A673 (cell line): Measurements from ENCODE around the gene MN1. TPM values are rescaled to one million over a fixed set of nuclear protein-coding genes. Genes with fewer than 3 reads are reported as not detected.

Experiments used
- BruUV-seq: library from RNA; stranded (reverse); fragments of 400-500 nt; replicated peaks from 2 replicates; lab custom pipeline; 2021; lab: Mats Ljungman, UMichigan
- CTCF ChIA-PET: fragments of 300-600 bp; sonication (Branson Sonifier 250); formaldehyde crosslinking; loops from one replicate; lab custom pipeline; 2022; ENCODE audit warnings: antibody characterized with exemption; lab: Charles Lee
- POLR2A ChIA-PET: fragments of 300-600 bp; sonication (Branson Sonifier 250); formaldehyde crosslinking; loops from one replicate; lab custom pipeline; 2022; ENCODE audit warnings: antibody characterized with exemption; ENCODE audit not compliant: low non-redundant PET; lab: Charles Lee
- DNase-seq: peaks from one replicate; pipeline ENCODE4 v3.0.0-alpha.2; 2015; ENCODE audit warnings: low spot score
- H3K27ac ChIP-seq: fragments of 200-600 bp; sonication (generic); 2 replicates; pipeline ENCODE4 v1.5.1; 2016; ENCODE audit warnings: mixed run types, low read depth, mild to moderate bottlenecking, mixed read lengths, antibody characterized with exemption, low read length; ENCODE audit not compliant: poor library complexity, severe bottlenecking
- H3K27me3 ChIP-seq: fragments of 200-600 bp; sonication (generic); replicated peaks from 2 replicates; pipeline ENCODE4 v1.6.1; 2017; ENCODE audit warnings: mixed run types, low read depth, mild to moderate bottlenecking, mixed read lengths, antibody characterized with exemption, low read length; ENCODE audit not compliant: insufficient read depth, poor library complexity
- H3K36me3 ChIP-seq: fragments of 200-600 bp; sonication (generic); 2 replicates; pipeline ENCODE4 v1.6.1; 2016; ENCODE audit warnings: mixed run types, mild to moderate bottlenecking, mixed read lengths, antibody characterized with exemption, low read length; ENCODE audit not compliant: insufficient read depth, poor library complexity, severe bottlenecking
- H3K4me1 ChIP-seq: fragments of 200-600 bp; sonication (generic); 2 replicates; pipeline ENCODE4 v1.6.1; 2017; ENCODE audit warnings: mixed run types, mild to moderate bottlenecking, mixed read lengths, antibody characterized with exemption, low read length; ENCODE audit not compliant: insufficient read depth, poor library complexity, severe bottlenecking
- H3K4me3 ChIP-seq: fragments of 200-600 bp; sonication (generic); 2 replicates; pipeline ENCODE4 v1.5.1; 2016; ENCODE audit warnings: low read depth, mixed run types, mild to moderate bottlenecking, mixed read lengths, low read length; ENCODE audit not compliant: poor library complexity, severe bottlenecking
- H3K9me3 ChIP-seq: fragments of 200-600 bp; sonication (generic); 2 replicates; pipeline ENCODE4 v1.6.1; 2016; ENCODE audit warnings: mixed run types, low read depth, mild to moderate bottlenecking, mixed read lengths, antibody characterized with exemption, low read length; ENCODE audit not compliant: poor library complexity, severe bottlenecking
- CTCF ChIP-seq: fragments of 300-800, 200-600 bp; sonication (generic); conservative IDR thresholded peaks from 2 replicates; pipeline ENCODE4 v1.5.1; 2017; ENCODE audit warnings: low read depth, mild to moderate bottlenecking, antibody characterized with exemption, low read length, moderate library complexity, mixed read lengths
- EZH2 ChIP-seq: fragments of 200-600 bp; sonication (generic); IDR thresholded peaks from 2 replicates; pipeline ENCODE4 v1.6.1; 2017; ENCODE audit warnings: borderline replicate concordance, low read depth, mild to moderate bottlenecking, mixed read lengths, antibody characterized with exemption, low read length; ENCODE audit not compliant: poor library complexity, severe bottlenecking
- intact Hi-C: fragments of 100-400 bp; cut with micrococcal nuclease; formaldehyde crosslinking; loops from one replicate; pipeline ENCODE4 v1.10.0; 2022; ENCODE audit not compliant: unreplicated experiment
- total RNA-seq: library from RNA; stranded (reverse); gene quantifications from 2 replicates; pipeline ENCODE4 v1.2.3, GENCODE V29; 2021

MN1 gene
- total RNA-seq, 1 experiment from 2014 or later, result 8.4 TPM

GRCh38 chr22:27839057-27839660 is 37.6 kb upstream of the MN1 start:
- Histone ChIP-seq H3K4me1 (peaks cover 44% of the 10 kb centered on the region), H3K27ac (no peak overlapping the region), H3K36me3 (no peaks in the 10 kb centered on the region), H3K27me3 (no peaks in the 10 kb centered on the region), H3K4me3 (no peak overlapping the region), H3K9me3 (peaks cover 9% of the 10 kb centered on the region)
- TF ChIP-seq CTCF, result no peak
- no peak for TF ChIP-seq EZH2
- ChIA-PET CTCF (no interaction called here), POLR2A (no interaction called here)
- DNase-seq, result peak; percentile 24
- no TSS peak for BruUV-seq
- intact Hi-C loops, result no loop called here

- peaks cover 9% of the 10 kb centered on the region for H3K9me3 ChIP-seq
- ChIA-PET CTCF (no interaction called here), POLR2A (no interaction called here)
- H3K27me3 ChIP-seq, result no peaks in the 10 kb centered on the region
- peaks cover 21% of the 10 kb centered on the region for H3K4me1 ChIP-seq
- no peak for TF ChIP-seq CTCF
- no peak for TF ChIP-seq EZH2
- H3K27ac ChIP-seq, result peak overlapping the region; percentile 9
- intact Hi-C loops, result no loop called here
- DNase-seq, result peak; percentile 89
- no peaks in the 10 kb centered on the region for H3K36me3 ChIP-seq
- H3K4me3 ChIP-seq, result no peak overlapping the region
- no TSS peak for BruUV-seq
Observed at GRCh38 chr22:27836181-27836580, 34.6 kb upstream of the MN1 start.

GRCh38 chr22:27835446-27835845 is 33.9 kb upstream of the MN1 start:
- Histone ChIP-seq H3K4me1 (peaks cover 21% of the 10 kb centered on the region), H3K4me3 (no peak overlapping the region), H3K27me3 (no peaks in the 10 kb centered on the region), H3K27ac (peak overlapping the region; percentile 9), H3K36me3 (no peaks in the 10 kb centered on the region), H3K9me3 (peaks cover 9% of the 10 kb centered on the region)
- TF ChIP-seq CTCF (no peak), EZH2 (no peak)
- BruUV-seq, result no TSS peak
- DNase-seq, result no peak
- CTCF ChIA-PET, result no interaction called here
- POLR2A ChIA-PET, result no interaction called here
- intact Hi-C loops, result no loop called here
